HG03575 (cell line): ENCODE measurements around the gene PHACTR1.

Experiments
- ATAC-seq: cut with Tn5 transposase; IDR thresholded peaks from one replicate; pipeline ENCODE4 v1.9.1; 2021; ENCODE audit not compliant: unreplicated experiment, insufficient number of reproducible peaks, low FRiP score; ENCODE audit errors: extremely low read depth

PHACTR1 gene

GRCh38 chr6:12841619-12842018 lies 125.1 kb downstream of the PHACTR1 start:
- no peak for ATAC-seq

DNA sequence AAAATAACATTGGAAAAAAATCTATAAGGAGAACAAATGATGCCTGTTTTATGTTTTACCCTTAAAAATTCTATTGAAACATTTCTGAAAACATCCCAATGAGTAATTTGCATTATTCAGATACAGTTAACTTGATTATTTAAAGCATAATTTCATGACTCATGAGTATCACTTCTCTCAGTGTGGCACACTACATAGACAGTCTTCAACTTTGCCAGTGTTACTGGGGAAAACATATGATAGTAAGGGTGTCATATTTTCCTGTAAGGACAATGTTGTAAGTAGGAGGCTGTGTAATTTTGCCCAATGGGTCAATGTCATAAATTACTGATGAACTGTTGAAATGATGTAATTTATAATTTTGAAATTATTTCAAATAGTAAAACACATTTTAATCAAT lies 125.5 kb downstream of the PHACTR1 start:
- ATAC-seq = no peak

GRCh38 chr6:12842658-12843057 lies 126.1 kb downstream of the PHACTR1 start:
- no peak for ATAC-seq

- no peak for ATAC-seq
These were observed 128.0 kb downstream of the PHACTR1 start for GRCh38 chr6:12844284-12845223.

- no peak for ATAC-seq
These were observed 128.8 kb downstream of the PHACTR1 start for GRCh38 chr6:12845224-12846004.

- no peak for ATAC-seq
These were observed 132.6 kb downstream of the PHACTR1 start for GRCh38 chr6:12848964-12849808.

GRCh38 chr6:12849809-12850198 lies 133.2 kb downstream of the PHACTR1 start:
- ATAC-seq = no peak

DNA sequence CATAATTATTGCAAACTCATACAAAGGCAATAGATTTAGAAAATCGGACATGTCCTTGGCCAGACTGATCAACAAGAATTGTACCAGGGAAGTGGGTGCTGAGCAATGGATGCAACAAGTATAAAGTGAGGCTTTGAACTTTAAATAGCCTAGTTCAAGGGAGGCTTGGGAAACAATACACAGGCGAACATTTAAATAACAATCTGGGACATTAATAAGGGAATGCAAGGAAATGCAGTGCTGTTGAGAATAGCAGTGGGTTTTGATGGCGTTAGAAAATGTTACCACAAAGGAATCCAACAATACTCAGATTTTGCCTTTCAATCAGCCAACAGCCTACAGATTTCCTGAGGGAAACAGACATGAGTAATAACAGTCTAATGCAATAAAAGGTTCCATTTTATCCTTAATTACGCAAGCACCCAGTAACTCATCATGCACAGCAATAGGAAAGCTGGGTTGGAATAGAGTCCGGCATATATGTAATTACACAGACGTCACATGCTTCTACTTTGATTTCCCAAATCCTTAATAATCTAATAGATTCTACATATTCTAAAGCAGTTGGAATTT lies 134.6 kb downstream of the PHACTR1 start:
- ATAC-seq = no peak

DNA sequence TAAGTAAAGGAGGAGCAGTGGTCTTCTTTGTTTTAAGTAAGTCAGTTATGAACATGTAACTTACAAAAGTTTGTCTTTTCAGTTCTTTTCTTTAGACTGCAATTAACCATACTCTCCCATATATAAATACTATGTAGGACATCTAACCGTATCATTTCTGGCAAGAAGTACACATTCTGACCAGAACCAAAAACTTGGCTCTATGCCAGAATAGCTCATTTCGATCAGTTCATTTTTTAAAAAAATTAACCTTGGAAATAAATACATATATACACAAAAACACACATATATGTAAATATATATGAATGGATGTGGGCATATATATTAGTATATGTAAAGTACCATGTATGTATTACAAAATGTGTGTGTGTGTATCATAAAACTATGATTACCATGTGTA lies 145.0 kb downstream of the PHACTR1 start:
- ATAC-seq = no peak

DNA sequence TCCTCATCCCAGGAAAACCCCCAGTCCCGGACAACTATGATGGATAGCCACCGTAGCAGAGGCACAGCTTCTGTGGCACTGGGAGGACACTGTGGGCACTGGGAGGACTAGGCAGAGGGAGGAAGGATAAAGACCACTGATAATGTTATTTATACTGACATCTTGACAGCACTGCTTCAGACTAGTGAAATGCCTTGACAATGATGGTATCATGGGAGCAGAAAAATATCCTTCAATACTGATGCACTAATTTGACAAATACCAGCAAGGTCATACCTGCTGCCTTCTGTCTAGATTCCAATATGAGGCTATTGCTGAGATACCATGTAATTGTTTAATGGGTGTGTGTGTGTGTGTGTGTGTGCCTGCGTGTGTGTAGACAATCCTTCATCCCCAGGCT lies 148.6 kb downstream of the PHACTR1 start:
- no peak for ATAC-seq

- ATAC-seq = no peak
These were observed 149.2 kb downstream of the PHACTR1 start for GRCh38 chr6:12865671-12866181.

DNA sequence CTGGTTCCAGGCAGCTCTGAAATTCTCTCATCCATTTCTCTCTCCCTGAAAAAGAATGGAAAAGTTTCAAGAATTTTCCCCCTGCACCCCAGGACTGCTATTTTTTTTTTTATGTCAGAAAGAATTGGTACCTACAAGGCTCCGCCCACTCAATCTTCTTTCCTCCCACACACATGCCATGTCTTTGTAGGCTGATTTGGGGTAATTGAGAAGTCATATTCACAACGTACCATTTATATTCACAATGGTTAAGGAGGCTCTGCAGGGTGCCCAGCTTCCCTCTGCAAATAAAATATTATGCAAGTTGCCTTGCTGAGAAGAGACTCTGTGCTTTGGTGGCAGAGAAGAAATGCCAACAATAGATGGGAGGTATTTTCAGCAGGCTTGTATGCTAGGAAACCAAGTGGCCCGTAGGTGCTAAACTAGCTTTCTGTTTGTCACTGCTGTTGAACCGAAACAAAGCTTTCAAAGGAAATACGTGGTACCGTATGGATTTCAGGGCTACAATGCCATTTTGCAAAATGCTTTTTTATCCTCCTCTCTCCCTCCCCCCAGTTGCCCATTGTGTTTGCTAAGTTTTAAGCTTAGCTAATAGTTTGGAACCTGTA lies 150.0 kb downstream of the PHACTR1 start:
- no peak for ATAC-seq

GRCh38 chr6:12869816-12870432 lies 153.4 kb downstream of the PHACTR1 start:
- ATAC-seq = no peak

DNA sequence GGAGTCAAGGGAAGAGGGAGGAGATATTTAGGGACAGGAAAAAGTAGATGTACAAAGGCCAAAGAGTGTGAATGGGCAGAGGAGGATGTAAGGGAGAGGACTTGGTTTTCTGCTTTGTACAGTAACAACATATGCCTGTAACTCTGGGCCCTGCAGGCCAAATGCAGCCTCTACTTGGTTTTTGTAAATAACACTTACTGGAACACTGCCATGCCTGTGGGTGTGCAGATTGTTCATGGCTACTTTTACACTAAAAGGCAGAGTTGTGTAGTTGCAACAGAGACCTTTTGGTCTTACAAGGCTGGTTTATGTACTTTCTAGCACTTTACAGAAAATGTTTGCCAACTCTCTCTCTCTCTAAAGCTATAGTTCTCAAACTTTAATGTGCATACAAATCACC lies 157.1 kb downstream of the PHACTR1 start:
- ATAC-seq = no peak

DNA sequence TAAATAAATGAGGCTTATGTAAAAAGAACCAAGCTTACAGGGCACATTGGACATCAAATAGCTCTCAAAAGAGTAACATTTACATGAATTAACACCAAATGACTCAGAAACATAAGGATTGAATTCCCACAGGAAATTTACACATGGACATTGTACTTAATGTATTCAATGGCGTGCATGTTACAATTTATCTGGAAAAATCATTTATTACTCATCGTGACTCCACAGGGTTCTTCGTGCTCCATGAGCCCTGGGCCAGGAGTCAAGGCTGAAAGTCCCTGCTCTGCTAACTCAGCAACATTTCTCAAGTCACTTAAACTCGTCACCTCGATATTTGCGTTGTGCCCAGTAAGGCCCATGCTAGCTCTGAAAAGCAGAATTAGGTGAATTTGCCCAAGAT lies 158.5 kb downstream of the PHACTR1 start:
- no peak for ATAC-seq

DNA sequence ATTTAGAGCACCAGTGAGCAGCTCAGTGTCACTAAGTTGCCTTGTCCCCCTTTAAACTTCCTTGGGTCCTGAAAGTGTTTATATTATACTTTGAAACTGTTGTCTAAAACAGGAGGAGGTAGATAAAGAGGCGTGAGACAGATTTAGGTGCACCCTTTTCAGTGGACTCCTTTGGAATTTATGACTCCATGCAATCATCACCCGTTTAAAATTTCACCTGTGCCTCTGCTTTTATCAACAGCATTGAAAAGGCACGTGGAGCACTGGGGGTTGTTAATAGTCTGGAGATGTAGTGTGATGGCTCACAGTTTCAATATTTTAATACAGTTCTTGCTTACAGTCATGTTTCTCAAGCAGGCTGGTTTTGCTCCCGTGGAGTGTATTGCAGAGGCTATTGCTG lies 162.2 kb downstream of the PHACTR1 start:
- ATAC-seq = no peak

DNA sequence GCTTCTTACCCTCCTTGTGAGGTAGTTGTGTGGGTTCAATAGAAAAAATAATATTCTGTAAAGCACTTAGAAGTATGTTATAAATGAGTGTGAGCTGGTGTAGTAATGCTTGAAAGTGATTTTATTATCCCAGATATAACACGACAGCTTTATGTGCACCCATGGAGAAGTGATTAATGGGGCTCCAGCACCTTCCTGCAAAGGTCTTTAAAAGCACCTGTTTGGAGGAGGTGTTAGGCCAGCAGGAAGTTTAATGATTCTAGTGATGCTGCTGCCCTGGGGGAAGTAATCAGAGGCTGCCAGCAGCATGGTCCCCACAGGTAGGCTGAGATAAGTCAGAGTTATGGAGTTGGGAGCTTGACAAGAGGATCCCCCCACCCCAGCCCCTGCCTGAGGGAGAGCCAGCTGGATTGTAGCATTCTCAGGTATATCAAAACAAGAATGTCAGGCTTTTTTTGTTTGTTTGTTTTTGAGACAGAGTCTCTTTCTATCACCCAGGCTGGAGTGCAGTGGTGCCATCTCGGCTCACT lies 166.3 kb downstream of the PHACTR1 start:
- no peak for ATAC-seq

- no peak for ATAC-seq
These were observed 168.4 kb downstream of the PHACTR1 start for GRCh38 chr6:12884983-12885382.
